Dermis microvascular lymphatic vessel endothelial cell (primary cell): ENCODE data around the gene GALK2. TPM values are rescaled to one million over a fixed set of nuclear protein-coding genes. Genes with fewer than 3 reads are reported as not detected.

Experiments used
- DNase-seq, 2 donors: peaks; one replicate each; pipeline versions ENCODE4 v3.0.0 to v3.0.0-alpha.2; 2010; ENCODE audit warnings: low read depth in 2 of 2
- total RNA-seq: library from RNA; depleted of rRNA; stranded (reverse); fragments of >200 nt; gene quantifications from 2 replicates; pipeline ENCODE4 v1.2.1, GENCODE V29; 2014

GALK2 gene
- 41.8 and 43.5 TPM in 2 replicates for total RNA-seq

GRCh38 chr15:49169880-49170597 lies at the start of gene GALK2:
Gene GALK2 (plus strand): TSS chr15:49170247. CDS start chr15:49170323, 76 bp downstream.
- DNase-seq: peak; percentile 60 to 92

GRCh38 chr15:49120832-49121231 lies 49.2 kb upstream of the GALK2 start:
- no peak for DNase-seq

GRCh38 chr15:49121901-49122300 lies 48.1 kb upstream of the GALK2 start:
- DNase-seq: no peak

- DNase-seq: peak in 1 of 2 donors; percentile 26
These were observed 47.4 kb upstream of the GALK2 start for GRCh38 chr15:49122541-49123062.

GRCh38 chr15:49124371-49124770 lies 45.7 kb upstream of the GALK2 start:
- DNase-seq: no peak

- no peak for DNase-seq
These were observed 38.6 kb upstream of the GALK2 start for GRCh38 chr15:49131403-49131802.

- peak in 1 of 2 donors; percentile 76 for DNase-seq
These were observed 35.2 kb upstream of the GALK2 start for GRCh38 chr15:49134683-49135341.

GRCh38 chr15:49135342-49135857 lies 34.6 kb upstream of the GALK2 start:
- no peak for DNase-seq

GRCh38 chr15:49135911-49136310 lies 34.1 kb upstream of the GALK2 start:
- DNase-seq: peak in 1 of 2 donors; percentile 65

GRCh38 chr15:49137861-49138260 lies 32.2 kb upstream of the GALK2 start:
- DNase-seq: peak in 1 of 2 donors; percentile 17

GRCh38 chr15:49145651-49146609 lies 24.1 kb upstream of the GALK2 start:
- peak; percentile 48 to 81 for DNase-seq

GRCh38 chr15:49148298-49148697 lies 21.7 kb upstream of the GALK2 start:
- peak in 1 of 2 donors; percentile 31 for DNase-seq

- no peak for DNase-seq
These were observed 21.3 kb upstream of the GALK2 start for GRCh38 chr15:49148727-49149126.

GRCh38 chr15:49151831-49152230 lies 18.2 kb upstream of the GALK2 start:
- DNase-seq: no peak

GRCh38 chr15:49152552-49153312 lies 17.3 kb upstream of the GALK2 start:
- DNase-seq: no peak

- DNase-seq: no peak
These were observed 15.7 kb upstream of the GALK2 start for GRCh38 chr15:49154359-49154758.

- no peak for DNase-seq
These were observed 15.3 kb upstream of the GALK2 start for GRCh38 chr15:49154799-49155109.

GRCh38 chr15:49155110-49155833 lies 14.8 kb upstream of the GALK2 start, which contains the start of gene COPS2:
Gene COPS2 (minus strand): TSS chr15:49155599. CDS start chr15:49155578, 21 bp downstream.
- peak; percentile 98 to 99 for DNase-seq

GRCh38 chr15:49155834-49156627 lies 14.0 kb upstream of the GALK2 start:
- DNase-seq: peak in 1 of 2 donors; percentile 66
